Keratinocyte (primary cell): Measurements from ENCODE around the gene VTI1A. TPM values are rescaled to one million over a fixed set of nuclear protein-coding genes. Genes with fewer than 3 reads are reported as not detected.

Experiments
- DNase-seq: peaks from one replicate; pipeline ENCODE4 v3.0.0-alpha.2; 2011; ENCODE audit warnings: low read depth, missing footprints, low spot score
- FAIRE-seq: peaks from 2 replicates; lab custom pipeline; 2011; peaks lifted over from hg19 to GRCh38; lab: Jason Lieb, UNC
- H2AFZ ChIP-seq: 2 replicates; pipeline ENCODE4 v1.6.0; 2012; ENCODE audit warnings: low read length, control low read depth, inconsistent platforms; ENCODE audit not compliant: control insufficient read depth
- H3K27ac ChIP-seq: 2 replicates; pipeline ENCODE4 v1.5.1; 2011; ENCODE audit warnings: low read length; ENCODE audit not compliant: control insufficient read depth, insufficient read depth
- H3K27me3 ChIP-seq: 3 replicates; pipeline ENCODE4 v1.6.0; 2011; ENCODE audit warnings: low read length; ENCODE audit not compliant: control insufficient read depth, insufficient read depth; ENCODE audit errors: extremely low read depth
- H3K36me3 ChIP-seq, 2 experiments: 2 replicates in 1 of 2; 3 replicates in 1 of 2; pipeline ENCODE4 v1.5.1; 2011; ENCODE audit warnings: low read length in 2 of 2, mild to moderate bottlenecking in 1 of 2; ENCODE audit not compliant: control insufficient read depth in 2 of 2, insufficient read depth in 2 of 2; ENCODE audit errors: extremely low read depth in 1 of 2
- H3K4me1 ChIP-seq: 3 replicates; pipeline ENCODE4 v1.5.1; 2011; ENCODE audit warnings: low read length; ENCODE audit not compliant: control insufficient read depth, insufficient read depth; ENCODE audit errors: extremely low read depth
- H3K4me2 ChIP-seq: 3 replicates; pipeline ENCODE4 v1.6.0; 2011; ENCODE audit warnings: low read depth, low read length; ENCODE audit not compliant: control insufficient read depth, insufficient read depth; ENCODE audit errors: extremely low read depth
- H3K4me3 ChIP-seq, 3 experiments: fragments of 200-600 bp in 1 of 3; sonication (generic) in 1 of 3; 2 replicates in 2 of 3; 3 replicates in 1 of 3; pipeline ENCODE4 v1.5.1; 2011 to 2016; ENCODE audit warnings: low read length in 3 of 3, mild to moderate bottlenecking in 3 of 3, control low read depth in 2 of 3, inconsistent platforms in 1 of 3, low read depth in 1 of 3, mixed read lengths in 1 of 3, mixed run types in 1 of 3, moderate library complexity in 1 of 3; ENCODE audit not compliant: control insufficient read depth in 2 of 3, insufficient read depth in 2 of 3; ENCODE audit errors: extremely low read depth in 1 of 3
- H3K79me2 ChIP-seq: 2 replicates; pipeline ENCODE4 v1.6.0; 2012; ENCODE audit warnings: low read length; ENCODE audit not compliant: control insufficient read depth, insufficient read depth
- H3K9ac ChIP-seq: 3 replicates; pipeline ENCODE4 v1.6.0; 2011; ENCODE audit warnings: low read length; ENCODE audit not compliant: control insufficient read depth, insufficient read depth; ENCODE audit errors: extremely low read depth
- H3K9me1 ChIP-seq: 3 replicates; pipeline ENCODE4 v1.6.0; 2011; ENCODE audit warnings: low read length; ENCODE audit not compliant: control insufficient read depth, insufficient read depth; ENCODE audit errors: extremely low read depth
- H3K9me3 ChIP-seq: 2 replicates; pipeline ENCODE4 v1.5.1; 2012; ENCODE audit warnings: low read depth, low read length; ENCODE audit not compliant: control insufficient read depth
- H4K20me1 ChIP-seq: 3 replicates; pipeline ENCODE4 v1.6.0; 2011; ENCODE audit warnings: low read length; ENCODE audit not compliant: control insufficient read depth, insufficient read depth; ENCODE audit errors: extremely low read depth
- CTCF ChIP-seq, 3 experiments: IDR thresholded peaks in 1 of 3; conservative IDR thresholded peaks in 1 of 3; optimal IDR thresholded peaks in 1 of 3; 2 replicates in 2 of 3; 3 replicates in 1 of 3; pipeline versions ENCODE3 to v1.5.1; 2011; ENCODE audit warnings: low read length in 3 of 3, mild to moderate bottlenecking in 3 of 3, moderate library complexity in 2 of 3, control low read depth in 1 of 3, inconsistent platforms in 1 of 3; ENCODE audit not compliant: insufficient read depth in 2 of 3; ENCODE audit errors: extremely low read depth in 1 of 3
- EZH2 ChIP-seq: IDR thresholded peaks from one replicate; pipeline ENCODE4 v1.6.1; 2012; ENCODE audit warnings: inconsistent platforms, mild to moderate bottlenecking, low read length, moderate library complexity
- dilution Hi-C: fragments of 300-500 bp; cut with MboI; formaldehyde crosslinking; loops from one replicate; pipeline ENCODE4 v1.7.0; 2020; ENCODE audit warnings: low sequenced_read_pairs; ENCODE audit not compliant: extremely low pct_ligation_motif_present
- polyA plus RNA-seq, 5 experiments: library from polyadenylated mRNA; depleted of rRNA in 3 of 5; stranded (reverse) in 3 of 5; stranded (forward) in 1 of 5; unstranded in 1 of 5; fragments of >200 nt; gene quantifications; 1 replicate in 1 of 5; 2 replicates in 3 of 5; 3 replicates in 1 of 5; pipeline versions ENCODE4 v1.2.1 to v1.2.3, GENCODE V29; 2011 to 2012; ENCODE audit warnings: missing spikeins in 2 of 5, low read depth in 1 of 5, low replicate concordance in 1 of 5

Gene VTI1A
- polyA plus RNA-seq, 1 donor (not counting 4 experiments of a cell fraction or from before 2014, with no cell fraction given) = 18.5 TPM

GRCh38 chr10:112848228-112848627, 401.2 kb downstream of the VTI1A start:
- Histone ChIP-seq H2AFZ (no peak overlapping the region), H3K4me2 (no peak overlapping the region), H3K79me2 (no peaks in the 10 kb centered on the region), H3K36me3 (no peaks in the 10 kb centered on the region), H3K9ac (no peak overlapping the region), H4K20me1 (no peaks in the 10 kb centered on the region), H3K27ac (no peak overlapping the region), H3K9me3 (no peaks in the 10 kb centered on the region), H3K9me1 (no peaks in the 10 kb centered on the region), H3K4me1 (no peaks in the 10 kb centered on the region), H3K27me3 (no peaks in the 10 kb centered on the region), H3K4me3 (no peak overlapping the region)
- dilution Hi-C loops = no loop called here
- DNase-seq (no peak), FAIRE-seq (no peak)
- TF ChIP-seq EZH2 (no peak), CTCF (optimal IDR thresholded peaks at IDR 0.05 in 1 of 3, IDR thresholded peaks at IDR 0.05 in 1 of 3, conservative IDR thresholded peaks at IDR 0.05 in 1 of 3; ENCODE audit: extremely low read depth in 1 of 3, insufficient read depth in 2 of 3, low read length in 3 of 3) (no peak)

- Histone ChIP-seq H3K27me3 (no peaks in the 10 kb centered on the region), H3K9ac (no peak overlapping the region), H4K20me1 (no peaks in the 10 kb centered on the region), H3K9me3 (no peaks in the 10 kb centered on the region), H3K9me1 (no peaks in the 10 kb centered on the region), H2AFZ (no peak overlapping the region), H3K4me1 (no peaks in the 10 kb centered on the region), H3K36me3 (no peaks in the 10 kb centered on the region), H3K27ac (no peak overlapping the region), H3K79me2 (no peaks in the 10 kb centered on the region), H3K4me3 (no peak overlapping the region), H3K4me2 (no peak overlapping the region)
- TF ChIP-seq CTCF (optimal IDR thresholded peaks at IDR 0.05 in 1 of 3, IDR thresholded peaks at IDR 0.05 in 1 of 3, conservative IDR thresholded peaks at IDR 0.05 in 1 of 3; ENCODE audit: extremely low read depth in 1 of 3, insufficient read depth in 2 of 3, low read length in 3 of 3) = no peak
- TF ChIP-seq EZH2 = no peak
- no peak for DNase-seq
- FAIRE-seq = no peak
- dilution Hi-C loops = no loop called here
Measured at GRCh38 chr10:112848868-112849430, 401.9 kb downstream of the VTI1A start.
